ENCODE data around the gene BIN1.

GRCh38 chr2:127071901-127072328 lies 35.0 kb downstream of the BIN1 start:
- TF ChIP-seq CTCF (IDR thresholded peaks at IDR 0.05) (no peak), POLR2AphosphoS5 (IDR thresholded peaks at IDR 0.05; ENCODE audit: low read depth, low read length) (no peak), TCF7L2 (IDR thresholded peaks at IDR 0.05; ENCODE audit: low read depth, low read length) (no peak), SIN3A (IDR thresholded peaks at IDR 0.05; ENCODE audit: borderline replicate concordance, insufficient read depth, low read depth, low read length) (no peak)

Measured in Panc1 (cell line).